Kidney epithelial cell (primary cell): ENCODE data around the gene TXLNG. TPM values are rescaled to one million over a fixed set of nuclear protein-coding genes. Genes with fewer than 3 reads are reported as not detected.
A peak's percentile ranks its signal among the peaks of the same experiment; 100 is the strongest.

Source experiments
- DNase-seq: peaks from one replicate; pipeline ENCODE4 v3.0.0-alpha.2; 2010; ENCODE audit warnings: low read depth
- H3K27me3 ChIP-seq: 2 replicates; pipeline ENCODE4 v1.6.0; 2011; ENCODE audit warnings: low read length; ENCODE audit not compliant: control insufficient read depth, insufficient read depth
- H3K36me3 ChIP-seq: 2 replicates; pipeline ENCODE4 v1.5.1; 2011; ENCODE audit warnings: low read length; ENCODE audit not compliant: control insufficient read depth, insufficient read depth
- H3K4me3 ChIP-seq: 2 replicates; pipeline ENCODE4 v1.5.1; 2011; ENCODE audit warnings: low read depth, mild to moderate bottlenecking, control low read depth, low read length
- total RNA-seq: library from RNA; depleted of rRNA; stranded (reverse); fragments of >200 nt; gene quantifications from 2 replicates; pipeline ENCODE4 v1.2.3, GENCODE V29; 2015
- TF ChIP-seq, protein P1 (sequence below): IDR thresholded peaks from 2 replicates; pipeline ENCODE4 v1.5.1; 2011; ENCODE audit warnings: mild to moderate bottlenecking, moderate library complexity, low read length, control low read depth, inconsistent platforms; ENCODE audit not compliant: insufficient read depth, poor library complexity, severe bottlenecking

The TXLNG gene
- total RNA-seq, 1 donor from 2014 or later = 10.9 TPM

DNA sequence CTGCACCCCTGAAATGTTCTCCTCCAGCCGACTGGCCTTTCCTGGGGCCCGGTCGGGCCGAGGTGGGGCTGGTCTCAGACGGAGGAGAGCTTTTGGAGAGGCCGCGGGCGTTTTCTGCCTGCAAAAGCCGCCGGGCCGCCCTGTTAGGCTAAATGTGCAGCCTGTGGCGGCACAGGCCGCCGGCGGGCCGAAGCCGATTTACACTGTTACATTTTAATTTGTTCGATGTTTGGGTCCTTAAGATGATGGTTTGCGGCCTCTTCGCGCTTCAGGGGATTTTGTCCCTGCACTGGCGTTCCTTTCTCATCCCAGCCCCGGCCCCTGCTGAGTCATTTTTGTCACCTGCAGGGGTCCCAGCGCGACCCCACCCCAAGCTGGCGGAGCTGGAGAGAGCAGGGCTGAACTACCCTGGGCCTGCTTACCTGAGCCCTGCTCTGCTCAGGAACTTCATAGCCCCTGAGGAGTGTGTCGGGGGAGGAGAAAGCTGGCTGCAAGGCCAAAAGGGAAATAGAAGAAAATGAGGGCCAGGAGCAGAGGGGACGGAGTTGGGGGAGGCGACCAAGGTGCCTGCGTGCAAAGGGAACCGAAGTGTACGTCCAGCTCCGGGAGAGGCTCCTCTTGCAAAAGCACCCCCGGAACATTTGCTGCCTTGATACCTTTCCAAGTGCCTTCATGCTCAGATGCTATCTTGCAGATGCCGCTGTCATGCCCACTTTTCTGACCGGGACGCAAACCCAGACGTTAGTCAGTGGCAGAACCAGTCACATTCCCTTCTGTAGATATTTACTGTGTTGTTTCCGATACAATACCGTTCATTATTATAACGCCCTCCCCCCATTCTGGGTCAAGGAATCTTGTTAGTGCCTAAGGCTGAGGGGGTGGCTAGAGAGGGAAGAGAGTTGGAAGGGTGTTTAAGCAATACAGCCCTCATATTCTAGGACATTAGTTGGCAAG is 84.9 kb downstream of the TXLNG start:
- H3K27me3 ChIP-seq = peaks cover 10% of the 10 kb centered on the region
- no peak for DNase-seq
- no peaks in the 10 kb centered on the region for H3K36me3 ChIP-seq
- peak overlapping the region; percentile 32 for H3K4me3 ChIP-seq
- TF ChIP-seq, protein P1, sequence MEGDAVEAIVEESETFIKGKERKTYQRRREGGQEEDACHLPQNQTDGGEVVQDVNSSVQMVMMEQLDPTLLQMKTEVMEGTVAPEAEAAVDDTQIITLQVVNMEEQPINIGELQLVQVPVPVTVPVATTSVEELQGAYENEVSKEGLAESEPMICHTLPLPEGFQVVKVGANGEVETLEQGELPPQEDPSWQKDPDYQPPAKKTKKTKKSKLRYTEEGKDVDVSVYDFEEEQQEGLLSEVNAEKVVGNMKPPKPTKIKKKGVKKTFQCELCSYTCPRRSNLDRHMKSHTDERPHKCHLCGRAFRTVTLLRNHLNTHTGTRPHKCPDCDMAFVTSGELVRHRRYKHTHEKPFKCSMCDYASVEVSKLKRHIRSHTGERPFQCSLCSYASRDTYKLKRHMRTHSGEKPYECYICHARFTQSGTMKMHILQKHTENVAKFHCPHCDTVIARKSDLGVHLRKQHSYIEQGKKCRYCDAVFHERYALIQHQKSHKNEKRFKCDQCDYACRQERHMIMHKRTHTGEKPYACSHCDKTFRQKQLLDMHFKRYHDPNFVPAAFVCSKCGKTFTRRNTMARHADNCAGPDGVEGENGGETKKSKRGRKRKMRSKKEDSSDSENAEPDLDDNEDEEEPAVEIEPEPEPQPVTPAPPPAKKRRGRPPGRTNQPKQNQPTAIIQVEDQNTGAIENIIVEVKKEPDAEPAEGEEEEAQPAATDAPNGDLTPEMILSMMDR = no peak

- Histone ChIP-seq H3K36me3 (no peaks in the 10 kb centered on the region), H3K27me3 (peaks cover 10% of the 10 kb centered on the region), H3K4me3 (no peak overlapping the region)
- no peak for DNase-seq
- TF ChIP-seq, protein P1 = no peak
Observed at GRCh38 chrX:16873106-16873505, 86.8 kb downstream of the TXLNG start.

DNA sequence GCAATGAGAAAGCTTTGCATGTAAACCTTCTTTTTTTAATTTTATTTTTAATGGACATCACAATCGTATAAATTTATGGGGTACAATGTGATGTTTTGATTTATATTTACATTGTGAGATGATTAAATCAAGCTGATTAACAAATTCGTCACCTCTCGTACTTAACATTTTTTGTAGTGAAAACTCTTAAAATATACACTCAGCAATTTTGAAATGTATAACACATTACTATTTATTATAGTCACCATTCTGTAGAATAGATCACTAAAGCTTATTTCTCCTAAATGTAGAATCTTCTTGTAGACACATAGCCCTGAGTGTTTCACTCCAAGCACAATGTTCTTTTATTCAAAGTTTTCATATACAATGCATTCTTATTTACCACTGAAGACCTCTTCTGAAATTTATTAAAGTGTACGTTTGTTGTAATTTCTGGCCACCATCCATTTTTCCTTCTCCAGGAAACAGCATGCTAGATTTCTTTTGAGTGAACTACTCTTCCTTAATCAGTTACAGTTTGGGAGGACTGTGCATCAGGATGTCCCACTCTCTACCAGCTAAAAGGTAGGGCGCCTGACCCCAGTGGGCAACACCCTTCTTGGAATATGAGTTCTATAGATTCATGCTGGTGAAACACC is 88.3 kb downstream of the TXLNG start:
- TF ChIP-seq, protein P1 = no peak
- Histone ChIP-seq H3K27me3 (peaks cover 10% of the 10 kb centered on the region), H3K36me3 (no peaks in the 10 kb centered on the region), H3K4me3 (no peak overlapping the region)
- DNase-seq = no peak

DNA sequence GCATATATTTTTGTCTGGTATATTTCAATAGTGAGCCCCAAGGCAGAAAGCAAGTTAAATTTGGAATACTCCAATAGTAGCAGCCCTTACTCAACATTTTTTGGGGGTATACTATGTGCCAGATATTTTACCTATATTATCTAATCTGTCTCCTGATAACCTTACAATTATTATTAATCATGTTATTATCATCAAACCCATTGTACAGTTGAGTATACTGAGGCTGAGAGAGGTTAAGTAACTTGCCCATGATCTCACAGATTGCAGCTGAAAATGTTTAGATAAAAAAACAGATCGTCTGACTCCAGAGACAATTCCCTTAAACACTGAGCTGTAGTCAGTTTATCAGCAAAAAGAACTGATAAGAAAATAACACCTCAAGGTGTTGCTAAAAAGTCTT is 90.4 kb downstream of the TXLNG start:
- TF ChIP-seq, protein P1 = no peak
- no peak for DNase-seq
- H3K27me3 ChIP-seq = peaks cover 3% of the 10 kb centered on the region
- no peaks in the 10 kb centered on the region for H3K36me3 ChIP-seq
- H3K4me3 ChIP-seq = no peak overlapping the region

DNA sequence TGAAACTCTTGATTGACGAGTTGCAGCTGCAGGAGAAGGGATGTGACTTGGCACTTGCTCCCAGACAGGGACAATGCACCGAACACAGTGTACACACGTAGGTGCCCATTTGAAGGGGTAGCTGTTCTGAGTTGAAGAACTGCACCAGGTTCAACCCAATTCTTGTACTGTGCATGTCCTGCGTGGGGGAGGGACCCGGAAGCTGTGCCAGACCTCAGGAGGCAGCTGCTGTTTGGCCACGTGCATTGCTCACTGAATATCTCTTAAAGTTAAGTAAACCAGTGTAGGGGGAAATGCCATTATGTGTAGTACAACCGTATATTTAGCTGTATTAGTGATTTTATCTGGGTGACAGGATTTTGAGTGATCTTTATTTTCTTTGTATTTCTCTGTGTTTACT is 95.9 kb downstream of the TXLNG start:
- no peak for DNase-seq
- TF ChIP-seq, protein P1 = no peak
- Histone ChIP-seq H3K4me3 (no peak overlapping the region), H3K36me3 (no peaks in the 10 kb centered on the region), H3K27me3 (peaks cover 8% of the 10 kb centered on the region)
